Effector memory CD8-positive, alpha-beta T cell (primary cell): ENCODE data around the gene KPNA1.
A peak's percentile ranks its signal among the peaks of the same experiment; 100 is the strongest.
"Not testable (repeated sequence)": the region's sequence is repeated elsewhere in the genome, so short reads cannot be mapped to it uniquely, and the experiment has no call there.

Experiments
- ATAC-seq: fragments of 150-1000 bp; cut with Tn5 transposase; replicated peaks from 2 replicates; pipeline ENCODE4 v1.10.0; 2021; ENCODE audit warnings: mild to moderate bottlenecking, moderate library complexity
- DNase-seq, 3 experiments: peaks; one replicate each; pipeline ENCODE4 v3.0.0; 2021
- H3K27ac Mint-ChIP-seq, 2 donors: one replicate each; pipeline ENCODE4 v1.8.0; 2022; ENCODE audit warnings: mild to moderate bottlenecking in 2 of 2, mixed read lengths in 2 of 2, moderate library complexity in 2 of 2
- H3K27me3 Mint-ChIP-seq, 2 donors: one replicate each; pipeline ENCODE4 v1.8.0; 2022; ENCODE audit warnings: mixed read lengths in 2 of 2
- H3K36me3 Mint-ChIP-seq: one replicate; pipeline ENCODE4 v1.8.0; 2022; ENCODE audit warnings: mild to moderate bottlenecking, moderate library complexity, mixed read lengths; ENCODE audit not compliant: insufficient read depth
- H3K4me1 Mint-ChIP-seq, 2 donors: one replicate each; pipeline ENCODE4 v1.8.0; 2022; ENCODE audit warnings: low read depth in 2 of 2, mixed read lengths in 2 of 2
- H3K4me3 Mint-ChIP-seq, 2 donors: one replicate each; pipeline ENCODE4 v1.8.0; 2022; ENCODE audit warnings: mild to moderate bottlenecking in 2 of 2, mixed read lengths in 2 of 2, moderate library complexity in 2 of 2
- H3K9me3 Mint-ChIP-seq, 2 donors: one replicate each; pipeline ENCODE4 v1.8.0; 2022; ENCODE audit warnings: mixed read lengths in 2 of 2

Gene KPNA1

GRCh38 chr3:122513386-122514122 is 1.2 kb downstream of the KPNA1 start:
- ATAC-seq (no peak), DNase-seq (no peak)
- H3K9me3 Mint-ChIP-seq = peaks cover 0 to 3% of the 10 kb centered on the region in 2 donors
- peaks cover 37 to 50% of the 10 kb centered on the region in 2 donors for H3K4me1 Mint-ChIP-seq
- no peaks in the 10 kb centered on the region for H3K27me3 Mint-ChIP-seq
- peaks cover 12% of the 10 kb centered on the region for H3K36me3 Mint-ChIP-seq
- peak overlapping the region; percentile 70 to 80 for H3K4me3 Mint-ChIP-seq
- peak overlapping the region; percentile 51 to 92 for H3K27ac Mint-ChIP-seq

GRCh38 chr3:122512284-122512683 is 2.5 kb downstream of the KPNA1 start:
- peaks cover 42 to 61% of the 10 kb centered on the region in 2 donors for H3K4me1 Mint-ChIP-seq
- no peak for ATAC-seq
- H3K27ac Mint-ChIP-seq = peak overlapping the region in 1 of 2 donors; percentile 60
- H3K27me3 Mint-ChIP-seq = no peaks in the 10 kb centered on the region
- DNase-seq = no peak
- H3K36me3 Mint-ChIP-seq = peaks cover 12% of the 10 kb centered on the region
- H3K9me3 Mint-ChIP-seq = peaks cover 0 to 3% of the 10 kb centered on the region in 2 donors
- H3K4me3 Mint-ChIP-seq = peak overlapping the region in 1 of 2 donors; percentile 34

- Mint-ChIP-seq H3K4me1 (peaks cover 45 to 66% of the 10 kb centered on the region in 2 donors), H3K9me3 (peaks cover 0 to 3% of the 10 kb centered on the region in 2 donors), H3K27ac (no peak overlapping the region), H3K36me3 (peaks cover 12% of the 10 kb centered on the region), H3K27me3 (no peaks in the 10 kb centered on the region), H3K4me3 (peak overlapping the region in 1 of 2 donors; percentile 34)
- ATAC-seq (no peak), DNase-seq (no peak)
These were observed 3.7 kb downstream of the KPNA1 start for GRCh38 chr3:122510878-122511535.

- H3K9me3 Mint-ChIP-seq, H3K27me3 Mint-ChIP-seq, H3K36me3 Mint-ChIP-seq, ATAC-seq, DNase-seq: not testable (repeated sequence)
- Mint-ChIP-seq H3K27ac (peak overlapping the region in 1 of 2 donors; percentile 35), H3K4me3 (peak overlapping the region in 1 of 2 donors; percentile 41), H3K4me1 (peaks cover 46 to 68% of the 10 kb centered on the region in 2 donors)
These were observed 5.8 kb downstream of the KPNA1 start for GRCh38 chr3:122508944-122509343.

GRCh38 chr3:122508135-122508914 is 6.4 kb downstream of the KPNA1 start:
- Mint-ChIP-seq H3K27me3 (no peaks in the 10 kb centered on the region), H3K36me3 (no peaks in the 10 kb centered on the region), H3K4me3 (peak overlapping the region in 1 of 2 donors; percentile 41), H3K9me3 (peaks cover 0 to 3% of the 10 kb centered on the region in 2 donors), H3K27ac (peak overlapping the region in 1 of 2 donors; percentile 35), H3K4me1 (peaks cover 43 to 63% of the 10 kb centered on the region in 2 donors)
- DNase-seq (no peak), ATAC-seq (peak; percentile 73)

- no peaks in the 10 kb centered on the region for H3K36me3 Mint-ChIP-seq
- peaks cover 45 to 68% of the 10 kb centered on the region in 2 donors for H3K4me1 Mint-ChIP-seq
- no peak for DNase-seq
- H3K9me3 Mint-ChIP-seq = peaks cover 0 to 3% of the 10 kb centered on the region in 2 donors
- H3K27ac Mint-ChIP-seq = peak overlapping the region; percentile 8 to 71
- peak; percentile 50 for ATAC-seq
- H3K27me3 Mint-ChIP-seq = no peaks in the 10 kb centered on the region
- H3K4me3 Mint-ChIP-seq = no peak overlapping the region
These were observed 8.3 kb downstream of the KPNA1 start for GRCh38 chr3:122506450-122506849.

- H3K9me3 Mint-ChIP-seq = peaks cover 0 to 3% of the 10 kb centered on the region in 2 donors
- ATAC-seq (no peak), DNase-seq (no peak)
- no peaks in the 10 kb centered on the region for H3K27me3 Mint-ChIP-seq
- no peak overlapping the region for H3K27ac Mint-ChIP-seq
- H3K4me3 Mint-ChIP-seq = no peak overlapping the region
- H3K4me1 Mint-ChIP-seq = peaks cover 45 to 68% of the 10 kb centered on the region in 2 donors
- H3K36me3 Mint-ChIP-seq = peaks cover 4% of the 10 kb centered on the region
These were observed 9.1 kb downstream of the KPNA1 start for GRCh38 chr3:122505676-122506075.

GRCh38 chr3:122502941-122503340 is 11.8 kb downstream of the KPNA1 start:
- H3K36me3 Mint-ChIP-seq = peaks cover 4% of the 10 kb centered on the region
- peaks cover 36 to 59% of the 10 kb centered on the region in 2 donors for H3K4me1 Mint-ChIP-seq
- no peak for ATAC-seq
- H3K9me3 Mint-ChIP-seq = no peaks in the 10 kb centered on the region
- no peak overlapping the region for H3K27ac Mint-ChIP-seq
- H3K27me3 Mint-ChIP-seq = no peaks in the 10 kb centered on the region
- H3K4me3 Mint-ChIP-seq = peak overlapping the region in 1 of 2 donors; percentile 13
- no peak for DNase-seq

GRCh38 chr3:122502139-122502538 is 12.6 kb downstream of the KPNA1 start:
- Mint-ChIP-seq H3K36me3 (peaks cover 4% of the 10 kb centered on the region), H3K9me3 (no peaks in the 10 kb centered on the region), H3K27ac (no peak overlapping the region), H3K4me3 (peak overlapping the region; percentile 4 to 13), H3K4me1 (peaks cover 44 to 63% of the 10 kb centered on the region in 2 donors), H3K27me3 (no peaks in the 10 kb centered on the region)
- no peak for DNase-seq
- peak; percentile 34 for ATAC-seq

GRCh38 chr3:122500964-122501363 is 13.8 kb downstream of the KPNA1 start:
- DNase-seq, H3K4me3 Mint-ChIP-seq, H3K9me3 Mint-ChIP-seq, ATAC-seq, H3K27me3 Mint-ChIP-seq: not testable (repeated sequence)
- H3K27ac Mint-ChIP-seq = peak overlapping the region in 1 of 2 donors; percentile 13
- H3K36me3 Mint-ChIP-seq = peaks cover 14% of the 10 kb centered on the region
- peaks cover 41 to 58% of the 10 kb centered on the region in 2 donors for H3K4me1 Mint-ChIP-seq

- no peak for DNase-seq
- peak overlapping the region; percentile 49 to 56 for H3K27ac Mint-ChIP-seq
- ATAC-seq = no peak
- no peaks in the 10 kb centered on the region for H3K9me3 Mint-ChIP-seq
- H3K4me1 Mint-ChIP-seq = peaks cover 38 to 49% of the 10 kb centered on the region in 2 donors
- H3K36me3 Mint-ChIP-seq = peaks cover 36% of the 10 kb centered on the region
- no peak overlapping the region for H3K4me3 Mint-ChIP-seq
- H3K27me3 Mint-ChIP-seq = no peaks in the 10 kb centered on the region
These were observed 16.6 kb downstream of the KPNA1 start for GRCh38 chr3:122498152-122498551.

- Mint-ChIP-seq H3K4me1 (peaks cover 32 to 43% of the 10 kb centered on the region in 2 donors), H3K27ac (peak overlapping the region; percentile 49 to 56), H3K9me3 (no peaks in the 10 kb centered on the region), H3K4me3 (peak overlapping the region in 1 of 2 donors; percentile 11), H3K36me3 (peaks cover 39% of the 10 kb centered on the region), H3K27me3 (no peaks in the 10 kb centered on the region)
- peak; percentile 17 to 26 (median 25) for DNase-seq
- ATAC-seq = peak; percentile 99
These were observed 17.3 kb downstream of the KPNA1 start for GRCh38 chr3:122497425-122497824.

GRCh38 chr3:122496508-122496907 is 18.2 kb downstream of the KPNA1 start:
- Mint-ChIP-seq H3K9me3 (no peaks in the 10 kb centered on the region), H3K4me1 (peaks cover 25 to 34% of the 10 kb centered on the region in 2 donors), H3K27ac (no peak overlapping the region), H3K4me3 (no peak overlapping the region), H3K36me3 (peaks cover 48% of the 10 kb centered on the region), H3K27me3 (no peaks in the 10 kb centered on the region)
- ATAC-seq (no peak), DNase-seq (no peak)
